HCT116 (cell line): ENCODE results near the gene EIF3K. TPM values are rescaled to one million over a fixed set of nuclear protein-coding genes. Genes with fewer than 3 reads are reported as not detected.

Experiments
- ATAC-seq: fragments of 200-7000 bp; cut with Tn5 transposase; 2 replicates; pipeline ENCODE4 v1.9.1; 2020; ENCODE audit warnings: mild to moderate bottlenecking, moderate library complexity
- BruUV-seq: library from RNA; stranded (reverse); fragments of 400-500 nt; replicated peaks from 2 replicates; lab custom pipeline; 2021; lab: Mats Ljungman, UMichigan
- CTCF ChIA-PET: fragments of 300-600 bp; sonication (Branson Sonifier 250); formaldehyde crosslinking; loops from one replicate; lab custom pipeline; 2021; ENCODE audit warnings: antibody characterized with exemption; lab: Charles Lee
- POLR2A ChIA-PET: fragments of 300-600, 350-600 bp; sonication (Branson Sonifier 250); formaldehyde crosslinking; loops from one replicate; lab custom pipeline; 2021; ENCODE audit warnings: antibody characterized with exemption; lab: Charles Lee
- RAD21 ChIA-PET, 2 experiments: fragments of 300-600 bp; sonication (Branson Sonifier 250); formaldehyde crosslinking; loops; one replicate each; lab custom pipeline; 2023; ENCODE audit warnings: low total read pairs in 2 of 2; ENCODE audit not compliant: uncharacterized antibody in 2 of 2, unreplicated experiment in 2 of 2, low non-redundant PET in 1 of 2; lab: Charles Lee
- DNase-seq: peaks from one replicate; pipeline ENCODE4 v3.0.0-alpha.2; 2010; ENCODE audit warnings: low read depth, low spot score
- H2AFZ ChIP-seq: fragments of 200-600 bp; shearing (Covaris generic), sonication (generic); 2 replicates; pipeline ENCODE4 v1.6.1; 2017; ENCODE audit warnings: low read depth, mixed run types, mixed read lengths, antibody characterized with exemption, low read length; ENCODE audit not compliant: poor library complexity, severe bottlenecking
- H3K27ac ChIP-seq: 2 replicates; pipeline ENCODE4 v1.5.1; 2012; ENCODE audit warnings: low read depth, low read length
- H3K27me3 ChIP-seq: fragments of 200-600 bp; sonication (generic); 2 replicates; pipeline ENCODE4 v1.6.1; 2016; ENCODE audit warnings: mixed run types, low read length, mixed read lengths; ENCODE audit not compliant: insufficient read depth
- H3K36me3 ChIP-seq, 2 experiments: fragments of 200-500 bp in 1 of 2; fragments of 200-600 bp in 1 of 2; sonication (Bioruptor generic) in 1 of 2; sonication (generic) in 1 of 2; 2 replicates each; pipeline versions ENCODE4 v1.5.1 to v1.6.1; 2014 to 2016; ENCODE audit warnings: low read length in 2 of 2, inconsistent platforms in 1 of 2, mixed read lengths in 1 of 2, mixed run types in 1 of 2; ENCODE audit not compliant: insufficient read depth in 2 of 2, control insufficient read depth in 1 of 2
- H3K4me1 ChIP-seq, 2 experiments: fragments of 200-600 bp in 1 of 2; sonication (generic) in 1 of 2; 2 replicates each; pipeline versions ENCODE4 v1.5.1 to v1.6.1; 2012 to 2017; ENCODE audit warnings: low read length in 2 of 2, inconsistent platforms in 1 of 2, mild to moderate bottlenecking in 1 of 2, mixed read lengths in 1 of 2, mixed run types in 1 of 2, moderate library complexity in 1 of 2; ENCODE audit not compliant: insufficient read depth in 2 of 2, control insufficient read depth in 1 of 2
- H3K4me2 ChIP-seq: fragments of 200-600 bp; sonication (generic); 2 replicates; pipeline ENCODE4 v1.6.1; 2017; ENCODE audit warnings: mixed run types, low read length, mixed read lengths
- H3K4me3 ChIP-seq, 2 experiments: fragments of 200-600 bp in 1 of 2; sonication (generic) in 1 of 2; replicated peaks in 1 of 2; 2 replicates each; pipeline ENCODE4 v1.5.1; 2011 to 2016; ENCODE audit warnings: low read length in 2 of 2, control low read depth in 1 of 2, low read depth in 1 of 2, mild to moderate bottlenecking in 1 of 2, mixed read lengths in 1 of 2, mixed run types in 1 of 2
- H3K79me2 ChIP-seq: fragments of 200-600 bp; sonication (generic); 2 replicates; pipeline ENCODE4 v1.6.1; 2017; ENCODE audit warnings: mild to moderate bottlenecking, mixed run types, low read length, moderate library complexity, mixed read lengths; ENCODE audit not compliant: insufficient read depth
- H3K9ac ChIP-seq: fragments of 200-600 bp; sonication (generic); 2 replicates; pipeline ENCODE4 v1.6.1; 2016; ENCODE audit warnings: low read length, mixed read lengths
- H3K9me2 ChIP-seq: fragments of 200-600 bp; sonication (generic), shearing (Covaris generic); 2 replicates; pipeline ENCODE4 v1.6.1; 2017; ENCODE audit warnings: mixed run types, mild to moderate bottlenecking, moderate library complexity; ENCODE audit not compliant: insufficient read depth
- H3K9me3 ChIP-seq, 2 experiments: fragments of 200-500 bp in 1 of 2; fragments of 200-600 bp in 1 of 2; sonication (Bioruptor generic) in 1 of 2; sonication (generic) in 1 of 2; 2 replicates each; pipeline ENCODE4 v1.6.1; 2014 to 2017; ENCODE audit warnings: low read length in 2 of 2, mixed read lengths in 2 of 2, inconsistent platforms in 1 of 2, low read depth in 1 of 2, mild to moderate bottlenecking in 1 of 2, mixed run types in 1 of 2, moderate library complexity in 1 of 2; ENCODE audit not compliant: control insufficient read depth in 1 of 2, insufficient read depth in 1 of 2
- H4K20me1 ChIP-seq: fragments of 200-600 bp; sonication (generic), shearing (Covaris generic); 2 replicates; pipeline ENCODE4 v1.6.1; 2017; ENCODE audit warnings: mixed run types, mild to moderate bottlenecking, moderate library complexity; ENCODE audit not compliant: insufficient read depth
- ATF3 ChIP-seq: IDR thresholded peaks from 2 replicates; pipeline ENCODE4 v1.6.1; 2012
- CEBPB ChIP-seq: IDR thresholded peaks from 2 replicates; pipeline ENCODE4 v1.6.1; 2012; ENCODE audit warnings: low read depth
- CTCF ChIP-seq, 3 experiments: fragments of 200-600 bp in 1 of 3; sonication (generic) in 1 of 3; IDR thresholded peaks in 2 of 3; conservative IDR thresholded peaks in 1 of 3; 2 replicates each; pipeline ENCODE4 v1.5.1; 2012 to 2017; ENCODE audit warnings: low read depth in 2 of 3, low read length in 2 of 3, antibody characterized with exemption in 1 of 3, borderline replicate concordance in 1 of 3, control low read depth in 1 of 3, mild to moderate bottlenecking in 1 of 3, mixed read lengths in 1 of 3, mixed run types in 1 of 3, moderate library complexity in 1 of 3; ENCODE audit not compliant: insufficient read depth in 1 of 3
- ELF1 ChIP-seq: IDR thresholded peaks from 2 replicates; pipeline ENCODE4 v1.6.1; 2012; ENCODE audit warnings: low read depth, borderline replicate concordance
- EZH2 ChIP-seq: fragments of 200-600 bp; sonication (generic); IDR thresholded peaks from 2 replicates; pipeline ENCODE4 v1.6.1; 2017; ENCODE audit warnings: antibody characterized with exemption, mixed run types
- EZH2phosphoT487 ChIP-seq: fragments of 200-600 bp; IDR thresholded peaks from 2 replicates; pipeline ENCODE4 v1.6.1; 2018; ENCODE audit warnings: antibody characterized with exemption, borderline replicate concordance
- FOSL1 ChIP-seq: IDR thresholded peaks from 2 replicates; pipeline ENCODE4 v1.6.1; 2012; ENCODE audit warnings: low read depth
- JUND ChIP-seq: IDR thresholded peaks from 2 replicates; pipeline ENCODE4 v1.6.1; 2012
- POLR2A ChIP-seq: IDR thresholded peaks from 2 replicates; pipeline ENCODE4 v1.7.0; 2011; ENCODE audit warnings: borderline replicate concordance; ENCODE audit not compliant: insufficient read depth, insufficient read length; ENCODE audit errors: extremely low read depth
- POLR2AphosphoS5 ChIP-seq: IDR thresholded peaks from 2 replicates; pipeline ENCODE4 v1.6.1; 2011; ENCODE audit warnings: mild to moderate bottlenecking, low read depth, low read length, moderate library complexity
- RAD21 ChIP-seq: IDR thresholded peaks from 2 replicates; pipeline ENCODE4 v1.6.1; 2012; ENCODE audit warnings: low read depth, mild to moderate bottlenecking
- SIN3A ChIP-seq: IDR thresholded peaks from 2 replicates; pipeline ENCODE4 v1.6.1; 2012; ENCODE audit warnings: low read depth
- SRF ChIP-seq: IDR thresholded peaks from 2 replicates; pipeline ENCODE4 v1.6.1; 2012; ENCODE audit warnings: low read depth
- TCF7L2 ChIP-seq: IDR thresholded peaks from 2 replicates; pipeline ENCODE4 v1.7.0; 2011; ENCODE audit warnings: borderline replicate concordance, inconsistent platforms; ENCODE audit not compliant: insufficient read depth, insufficient read length; ENCODE audit errors: extremely low read depth
- YY1 ChIP-seq: IDR thresholded peaks from 2 replicates; pipeline ENCODE4 v1.6.1; 2011; ENCODE audit warnings: low read length, low read depth, moderate library complexity, mild to moderate bottlenecking; ENCODE audit not compliant: insufficient replicate concordance; ENCODE audit errors: extremely low read depth
- ZFX ChIP-seq: fragments of 450-650 bp; IDR thresholded peaks from 2 replicates; pipeline ENCODE4 v1.6.1; 2017
- intact Hi-C: fragments of 100-400 bp; cut with micrococcal nuclease; formaldehyde crosslinking; loops from 2 replicates; pipeline ENCODE4 v1.10.0; 2022
- total RNA-seq: library from RNA; stranded (reverse); gene quantifications from one replicate; pipeline ENCODE4 v1.2.1, GENCODE V29; 2021; ENCODE audit not compliant: unreplicated experiment

EIF3K gene
- total RNA-seq, 1 experiment from 2014 or later = 313 TPM

GRCh38 chr19:38624822-38625221, 5.8 kb downstream of the EIF3K start:
- Histone ChIP-seq H4K20me1 (no peaks in the 10 kb centered on the region), H3K4me3 (no peak overlapping the region), H3K9me2 (no peaks in the 10 kb centered on the region), H3K79me2 (peaks cover 42% of the 10 kb centered on the region), H3K27me3 (no peaks in the 10 kb centered on the region), H3K36me3 (peaks cover 52 to 62% of the 10 kb centered on the region in 2 experiments; a peak in 3 of 4 replicates), H3K9me3 (no peaks in the 10 kb centered on the region), H3K9ac (no peak overlapping the region), H3K4me1 (peaks cover 5 to 6% of the 10 kb centered on the region in 2 experiments; a peak in 3 of 4 replicates), H2AFZ (no peak overlapping the region), H3K27ac (no peak overlapping the region), H3K4me2 (no peak overlapping the region)
- DNase-seq (no peak), ATAC-seq (no peak)
- ChIA-PET POLR2A (no interaction called here), CTCF (interaction anchor here (1.1 kb wide), 1 partner anchor 12 kb away, joined by 3 read pairs; no protein-coding TSS in a partner anchor), RAD21 (no interaction called here)
- intact Hi-C loops = no loop called here
- BruUV-seq = no TSS peak
- TF ChIP-seq ATF3 (no peak), EZH2 (no peak), RAD21 (no peak), ZFX (no peak), SRF (no peak), ELF1 (no peak), EZH2phosphoT487 (no peak), SIN3A (no peak), CEBPB (no peak), YY1 (no peak), POLR2AphosphoS5 (no peak), FOSL1 (no peak), JUND (no peak), POLR2A (no peak), CTCF (IDR thresholded peaks at IDR 0.05 in 2 of 3, conservative IDR thresholded peaks at IDR 0.05 in 1 of 3; ENCODE audit: borderline replicate concordance in 1 of 3, insufficient read depth in 1 of 3, low read depth in 2 of 3, low read length in 2 of 3) (no peak), TCF7L2 (no peak)
